K562 (cell line): ENCODE data around the gene FUCA1.

Experiments used
- POLR2A ChIP-seq: fragments of 450-650 bp; conservative IDR thresholded peaks from 2 replicates; pipeline ENCODE4 v1.6.1; 2016
- TGIF2 ChIP-seq: sonication (generic); formaldehyde crosslinking; IDR thresholded peaks from 2 replicates; pipeline ENCODE4 v1.8.1; 2022; ENCODE audit warnings: mild to moderate bottlenecking, missing genetic modification reagents, moderate library complexity
- USF2 ChIP-seq: sonication (generic); formaldehyde crosslinking; IDR thresholded peaks from 2 replicates; pipeline ENCODE4 v1.5.0; 2020; ENCODE audit warnings: missing genetic modification reagents
- ZBTB2 ChIP-seq: fragments of 450-650 bp; IDR thresholded peaks from 2 replicates; pipeline ENCODE4 v1.6.1; 2016; ENCODE audit warnings: antibody characterized with exemption

GRCh38 chr1:23879809-23880208, 11.7 kb upstream of the FUCA1 start:
- TF ChIP-seq USF2 (CRISPR knock-in tag) (no peak), POLR2A (no peak), ZBTB2 (no peak), TGIF2 (CRISPR knock-in tag) (no peak)
